Measurements from ENCODE around the gene HOXD10.

HOXD10 gene

GRCh38 chr2:176164611-176165369, 48.2 kb downstream of the HOXD10 start:
- DNase-seq = no peak
- no peaks in the 10 kb centered on the region for H3K36me3 ChIP-seq
- no peak for TF ChIP-seq CTCF (IDR thresholded peaks at IDR 0.05; ENCODE audit: low read depth, low read length)
- peaks cover 91% of the 10 kb centered on the region for H3K27me3 ChIP-seq (ENCODE audit: insufficient read depth, low read depth, severe bottlenecking)
- no peak overlapping the region for H3K27ac ChIP-seq
- H3K4me3 ChIP-seq (ENCODE audit: low read depth, low read length) = 0 out of 2 replicates have a peak overlapping the region, but pooled peaks have one; percentile 8
- H3K9me3 ChIP-seq (ENCODE audit: severe bottlenecking) = peaks cover 29% of the 10 kb centered on the region

- no peak for TF ChIP-seq CTCF (IDR thresholded peaks at IDR 0.05; ENCODE audit: low read depth, low read length)
- Histone ChIP-seq H3K36me3 (no peaks in the 10 kb centered on the region), H3K4me3 (ENCODE audit: low read depth, low read length) (no peak overlapping the region), H3K27ac (no peak overlapping the region), H3K9me3 (ENCODE audit: severe bottlenecking) (peaks cover 22% of the 10 kb centered on the region), H3K27me3 (ENCODE audit: insufficient read depth, low read depth, severe bottlenecking) (peaks cover 91% of the 10 kb centered on the region)
- no peak for DNase-seq
Observed at GRCh38 chr2:176165370-176166050, 48.9 kb downstream of the HOXD10 start.

- H3K27ac ChIP-seq = no peak overlapping the region
- no peak overlapping the region for H3K4me3 ChIP-seq (ENCODE audit: low read depth, low read length)
- H3K9me3 ChIP-seq (ENCODE audit: severe bottlenecking) = peaks cover 16% of the 10 kb centered on the region
- no peak for DNase-seq
- TF ChIP-seq CTCF (IDR thresholded peaks at IDR 0.05; ENCODE audit: low read depth, low read length) = no peak
- H3K36me3 ChIP-seq = no peaks in the 10 kb centered on the region
- H3K27me3 ChIP-seq (ENCODE audit: insufficient read depth, low read depth, severe bottlenecking) = peaks cover 90% of the 10 kb centered on the region
Observed at GRCh38 chr2:176166272-176166671, 49.7 kb downstream of the HOXD10 start.

GRCh38 chr2:176167398-176167797, 50.8 kb downstream of the HOXD10 start:
- Histone ChIP-seq H3K27ac (no peak overlapping the region), H3K4me3 (ENCODE audit: low read depth, low read length) (no peak overlapping the region), H3K27me3 (ENCODE audit: insufficient read depth, low read depth, severe bottlenecking) (peaks cover 89% of the 10 kb centered on the region), H3K36me3 (no peaks in the 10 kb centered on the region), H3K9me3 (ENCODE audit: severe bottlenecking) (peaks cover 28% of the 10 kb centered on the region)
- DNase-seq = no peak
- TF ChIP-seq CTCF (IDR thresholded peaks at IDR 0.05; ENCODE audit: low read depth, low read length) = no peak

- Histone ChIP-seq H3K4me3 (ENCODE audit: low read depth, low read length) (no peak overlapping the region), H3K36me3 (no peaks in the 10 kb centered on the region), H3K27ac (no peak overlapping the region), H3K27me3 (ENCODE audit: insufficient read depth, low read depth, severe bottlenecking) (peaks cover 89% of the 10 kb centered on the region), H3K9me3 (ENCODE audit: severe bottlenecking) (peaks cover 32% of the 10 kb centered on the region)
- no peak for DNase-seq
- no peak for TF ChIP-seq CTCF (IDR thresholded peaks at IDR 0.05; ENCODE audit: low read depth, low read length)
Observed at GRCh38 chr2:176169181-176169580, 52.6 kb downstream of the HOXD10 start.
